CD4-positive, alpha-beta T cell (primary cell): ENCODE data around the gene XIRP1. TPM values are rescaled to one million over a fixed set of nuclear protein-coding genes. Genes with fewer than 3 reads are reported as not detected.

Experiments used
- ATAC-seq: fragments of 200-7000 bp; cut with Tn5 transposase; one replicate; pipeline ENCODE4 v1.10.0; 2022; ENCODE audit warnings: mild to moderate bottlenecking; ENCODE audit not compliant: poor library complexity
- CTCF ChIA-PET: fragments of 350-600 bp; sonication (Branson Sonifier 250); formaldehyde crosslinking; loops from one replicate; lab custom pipeline; 2021; ENCODE audit warnings: antibody characterized with exemption, inconsistent platforms; lab: Charles Lee
- POLR2A ChIA-PET: fragments of 350-600 bp; sonication (Branson Sonifier 250); formaldehyde crosslinking; loops from one replicate; lab custom pipeline; 2021; ENCODE audit warnings: antibody characterized with exemption, inconsistent platforms; lab: Charles Lee
- DNase-seq, 14 experiments: peaks; one replicate each; pipeline ENCODE4 v3.0.0-alpha.2; 2013 to 2020; ENCODE audit warnings: mixed read lengths in 2 of 14
- H3K27ac ChIP-seq, 2 donors: one replicate each; pipeline versions ENCODE4 v1.5.1 to v1.7.0; 2013; ENCODE audit warnings: low read length in 2 of 2, low read depth in 1 of 2, mild to moderate bottlenecking in 1 of 2
- H3K27me3 ChIP-seq, 2 experiments: 1 replicate in 1 of 2; 2 replicates in 1 of 2; pipeline versions ENCODE4 v1.6.1 to v1.7.0; 2013; ENCODE audit warnings: low read length in 2 of 2, control low read depth in 1 of 2, mild to moderate bottlenecking in 1 of 2, moderate library complexity in 1 of 2; ENCODE audit not compliant: insufficient read depth in 2 of 2, control insufficient read depth in 1 of 2
- H3K36me3 ChIP-seq: one replicate; pipeline ENCODE4 v1.6.1; 2013; ENCODE audit warnings: low read length, control low read depth; ENCODE audit not compliant: insufficient read depth
- H3K4me1 ChIP-seq: one replicate; pipeline ENCODE4 v1.6.1; 2013; ENCODE audit warnings: low read length, control low read depth; ENCODE audit not compliant: insufficient read depth
- H3K4me3 ChIP-seq: one replicate; pipeline ENCODE4 v1.5.1; 2013; ENCODE audit warnings: mild to moderate bottlenecking, low read length, moderate library complexity
- H3K9me3 ChIP-seq, 2 experiments: 1 replicate in 1 of 2; 2 replicates in 1 of 2; pipeline versions ENCODE4 v1.6.1 to v1.7.0; 2013; ENCODE audit warnings: low read length in 2 of 2, mild to moderate bottlenecking in 2 of 2, control low read depth in 1 of 2, moderate library complexity in 1 of 2; ENCODE audit not compliant: control insufficient read depth in 1 of 2, insufficient read depth in 1 of 2
- H3K27ac Mint-ChIP-seq: one replicate; pipeline ENCODE4 v1.8.0; 2020; ENCODE audit warnings: mixed read lengths
- H3K27me3 Mint-ChIP-seq: one replicate; pipeline ENCODE4 v1.8.0; 2021; ENCODE audit warnings: mixed read lengths
- H3K36me3 Mint-ChIP-seq: one replicate; pipeline ENCODE4 v1.8.0; 2021; ENCODE audit warnings: low read depth, mixed read lengths
- H3K4me1 Mint-ChIP-seq: one replicate; pipeline ENCODE4 v1.8.0; 2021; ENCODE audit warnings: low read depth, mixed read lengths
- H3K4me3 Mint-ChIP-seq: one replicate; pipeline ENCODE4 v1.8.0; 2020; ENCODE audit warnings: mild to moderate bottlenecking, mixed read lengths
- H3K9me3 Mint-ChIP-seq: one replicate; pipeline ENCODE4 v1.8.0; 2020; ENCODE audit warnings: mixed read lengths
- CTCF ChIP-seq: fragments of 200-600 bp; IDR thresholded peaks from one replicate; pipeline ENCODE4 v1.8.0; 2022; ENCODE audit warnings: antibody characterized with exemption, mild to moderate bottlenecking
- intact Hi-C, 2 experiments: fragments of 100-400 bp; cut with DNase I in 1 of 2; cut with micrococcal nuclease in 1 of 2; formaldehyde crosslinking; loops; one replicate each; pipeline versions ENCODE4 v1.15.1 to v1.9.0; 2023 to 2025; cut with DNase I, micrococcal nuclease
- total RNA-seq, 174 experiments: library from RNA in 2 of 174; stranded (reverse) in 2 of 174; gene quantifications; one replicate each; pipeline ENCODE4 v1.2.3 and lab custom pipeline; 2021 to 2026

Gene XIRP1
- total RNA-seq, 2 experiments from 2014 or later = not detected

GRCh38 chr3:39141171-39141995 lies 51.0 kb downstream of the XIRP1 start:
- intact Hi-C loops = loop anchor here in 1 of 2 experiments (10.0 kb wide), 1 partner anchor 87 kb away; the partner anchor contains the start of genes SCN11A and WDR48
- peaks cover 41% of the 10 kb centered on the region for H3K4me1 Mint-ChIP-seq
- peaks cover 74% of the 10 kb centered on the region for H3K36me3 Mint-ChIP-seq
- Histone ChIP-seq H3K36me3 (peaks cover 67% of the 10 kb centered on the region), H3K9me3 (no peaks in the 10 kb centered on the region), H3K4me1 (peaks cover 27% of the 10 kb centered on the region), H3K4me3 (no peak overlapping the region), H3K27me3 (no peaks in the 10 kb centered on the region), H3K27ac (no peak overlapping the region)
- ChIA-PET POLR2A (interaction anchor here (1.4 kb wide), 1 partner anchor 8 kb away, joined by 3 read pairs; no protein-coding TSS in a partner anchor), CTCF (interaction anchor here (1.3 kb wide), 1 partner anchor 10 kb away, joined by 3 read pairs; no protein-coding TSS in a partner anchor)
- peak overlapping the region; percentile 55 for H3K4me3 Mint-ChIP-seq
- H3K27me3 Mint-ChIP-seq = no peaks in the 10 kb centered on the region
- no peak for TF ChIP-seq CTCF
- peak overlapping the region; percentile 68 for H3K27ac Mint-ChIP-seq
- no peaks in the 10 kb centered on the region for H3K9me3 Mint-ChIP-seq
- DNase-seq = peak in 2 of 14 experiments; percentile 38 to 51
- peak; percentile 4 for ATAC-seq

GRCh38 chr3:39140341-39140971 lies 51.9 kb downstream of the XIRP1 start:
- no peak overlapping the region for H3K27ac ChIP-seq
- H3K27me3 ChIP-seq = no peaks in the 10 kb centered on the region
- Mint-ChIP-seq H3K27ac (peak overlapping the region; percentile 68), H3K4me3 (peak overlapping the region; percentile 52), H3K9me3 (no peaks in the 10 kb centered on the region), H3K4me1 (peaks cover 32% of the 10 kb centered on the region), H3K27me3 (no peaks in the 10 kb centered on the region), H3K36me3 (peaks cover 65% of the 10 kb centered on the region)
- no peaks in the 10 kb centered on the region for H3K9me3 ChIP-seq
- peaks cover 21% of the 10 kb centered on the region for H3K4me1 ChIP-seq
- ChIA-PET POLR2A (interaction anchor here (1.4 kb wide), 1 partner anchor 9 kb away, joined by 3 read pairs; no protein-coding TSS in a partner anchor), CTCF (interaction anchor here (1.3 kb wide), 1 partner anchor 9 kb away, joined by 3 read pairs; no protein-coding TSS in a partner anchor)
- TF ChIP-seq CTCF = no peak
- no peak overlapping the region for H3K4me3 ChIP-seq
- no peak for DNase-seq
- H3K36me3 ChIP-seq = peaks cover 58% of the 10 kb centered on the region
- no peak for ATAC-seq
- intact Hi-C loops = loop anchor here in 1 of 2 experiments (10.0 kb wide), 1 partner anchor 86 kb away; the partner anchor contains the start of genes SCN11A and WDR48

GRCh38 chr3:39139442-39139841 lies 53.0 kb downstream of the XIRP1 start:
- ChIA-PET CTCF (no interaction called here), POLR2A (no interaction called here)
- peak overlapping the region; percentile 68 for H3K27ac Mint-ChIP-seq
- Histone ChIP-seq H3K27me3 (no peaks in the 10 kb centered on the region), H3K27ac (no peak overlapping the region), H3K4me1 (peaks cover 21% of the 10 kb centered on the region), H3K9me3 (no peaks in the 10 kb centered on the region), H3K4me3 (no peak overlapping the region), H3K36me3 (peaks cover 47% of the 10 kb centered on the region)
- no peak overlapping the region for H3K4me3 Mint-ChIP-seq
- H3K27me3 Mint-ChIP-seq = no peaks in the 10 kb centered on the region
- H3K4me1 Mint-ChIP-seq = peaks cover 28% of the 10 kb centered on the region
- no peaks in the 10 kb centered on the region for H3K9me3 Mint-ChIP-seq
- peaks cover 55% of the 10 kb centered on the region for H3K36me3 Mint-ChIP-seq
- TF ChIP-seq CTCF = no peak
- no peak for ATAC-seq
- DNase-seq = no peak
- intact Hi-C loops = no loop called here
